ENCODE results near the gene TMEM121. TPM values are rescaled to one million over a fixed set of nuclear protein-coding genes. Genes with fewer than 3 reads are reported as not detected.
"Not testable (repeated sequence)": the region's sequence is repeated elsewhere in the genome, so short reads cannot be mapped to it uniquely, and the experiment has no call there.

The TMEM121 gene
- total and polyA plus RNA-seq, 2 donors (not counting 1 experiment from before 2014, with no cell fraction given), result 0.99 to 3.7 TPM

DNA sequence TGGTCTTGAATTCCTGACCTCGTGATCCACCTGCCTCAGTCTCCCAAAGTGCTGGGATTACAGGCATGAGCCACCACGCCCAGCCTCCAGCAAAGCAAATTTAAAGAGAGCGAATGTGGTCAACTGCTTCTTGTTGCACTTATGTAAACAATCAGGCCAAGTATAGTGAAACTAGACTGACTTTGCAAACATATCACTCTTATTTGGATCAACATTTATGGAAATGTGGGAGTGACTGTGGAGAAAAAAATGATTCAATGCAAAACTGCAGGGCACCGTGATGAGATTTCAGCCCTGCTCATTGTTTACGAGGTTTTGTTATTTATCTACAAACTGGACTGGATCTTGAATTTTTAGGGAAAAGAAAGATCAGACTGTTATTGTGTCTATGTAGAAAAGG lies 28.1 kb downstream of the TMEM121 start:
- ATAC-seq (ENCODE audit: low read depth) (no peak), DNase-seq (no peak)
- Histone ChIP-seq H3K36me3 (replicated peaks in 1 of 2; ENCODE audit: control extremely low read depth in 1 of 2, control insufficient read depth in 1 of 2, extremely low read depth in 1 of 2, insufficient read depth in 2 of 2, low read length in 1 of 2) (no peaks in the 10 kb centered on the region), H3K27me3 (replicated peaks in 1 of 4; ENCODE audit: control extremely low read depth in 1 of 4, control insufficient read depth in 3 of 4, insufficient read depth in 4 of 4, low read length in 3 of 4) (no peaks in the 10 kb centered on the region), H3K4me3 (ENCODE audit: control extremely low read depth in 1 of 5, extremely low read depth in 1 of 5, insufficient read depth in 1 of 5, low read depth in 2 of 5, low read length in 4 of 5) (no peak overlapping the region), H3K79me2 (ENCODE audit: control insufficient read depth, insufficient read depth, low read length) (no peaks in the 10 kb centered on the region), H3K9ac (ENCODE audit: low read length) (no peak overlapping the region), H3K27ac (ENCODE audit: low read length in 2 of 2) (no peak overlapping the region), H4K20me1 (ENCODE audit: control insufficient read depth, insufficient read depth, low read length, poor library complexity, severe bottlenecking) (no peaks in the 10 kb centered on the region), H3K9me3 (ENCODE audit: control extremely low read depth in 1 of 3, control insufficient read depth in 2 of 3, insufficient read depth in 1 of 3, low read length in 2 of 3) (peaks cover 0 to 2% (median 0%) of the 10 kb centered on the region in 3 donors), H3K4me2 (replicated peaks; ENCODE audit: low read depth, low read length, poor library complexity, severe bottlenecking) (no peak overlapping the region), H3K4me1 (ENCODE audit: control insufficient read depth in 2 of 2, insufficient read depth in 2 of 2, low read length in 2 of 2) (peaks cover 0 to 22% of the 10 kb centered on the region in 2 donors), H2AFZ (ENCODE audit: insufficient read depth, low read depth, low read length, poor library complexity, severe bottlenecking) (no peak overlapping the region)
- no peak for TF ChIP-seq EZH2 (IDR thresholded peaks at IDR 0.05; ENCODE audit: borderline replicate concordance, insufficient read depth, low read depth, low read length, poor library complexity, severe bottlenecking)
- TF ChIP-seq, protein P1, sequence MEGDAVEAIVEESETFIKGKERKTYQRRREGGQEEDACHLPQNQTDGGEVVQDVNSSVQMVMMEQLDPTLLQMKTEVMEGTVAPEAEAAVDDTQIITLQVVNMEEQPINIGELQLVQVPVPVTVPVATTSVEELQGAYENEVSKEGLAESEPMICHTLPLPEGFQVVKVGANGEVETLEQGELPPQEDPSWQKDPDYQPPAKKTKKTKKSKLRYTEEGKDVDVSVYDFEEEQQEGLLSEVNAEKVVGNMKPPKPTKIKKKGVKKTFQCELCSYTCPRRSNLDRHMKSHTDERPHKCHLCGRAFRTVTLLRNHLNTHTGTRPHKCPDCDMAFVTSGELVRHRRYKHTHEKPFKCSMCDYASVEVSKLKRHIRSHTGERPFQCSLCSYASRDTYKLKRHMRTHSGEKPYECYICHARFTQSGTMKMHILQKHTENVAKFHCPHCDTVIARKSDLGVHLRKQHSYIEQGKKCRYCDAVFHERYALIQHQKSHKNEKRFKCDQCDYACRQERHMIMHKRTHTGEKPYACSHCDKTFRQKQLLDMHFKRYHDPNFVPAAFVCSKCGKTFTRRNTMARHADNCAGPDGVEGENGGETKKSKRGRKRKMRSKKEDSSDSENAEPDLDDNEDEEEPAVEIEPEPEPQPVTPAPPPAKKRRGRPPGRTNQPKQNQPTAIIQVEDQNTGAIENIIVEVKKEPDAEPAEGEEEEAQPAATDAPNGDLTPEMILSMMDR (IDR thresholded peaks at IDR 0.05), result no peak
- H3K9me3 Mint-ChIP-seq (ENCODE audit: insufficient read depth), result no peaks in the 10 kb centered on the region
- H3K4me1 Mint-ChIP-seq, result peaks cover 7% of the 10 kb centered on the region
- H3K27ac Mint-ChIP-seq, result no peak overlapping the region
- ChIA-PET POLR2A (no interaction called here), CTCF (no interaction called here)
- H3K27me3 Mint-ChIP-seq, result peaks cover 3% of the 10 kb centered on the region
- intact Hi-C loops (cut with micrococcal nuclease), result no loop called here
- 88% methylated on average over 4 of the region's 5 CpGs for WGBS (ENCODE audit: insufficient coverage)
- H3K4me3 Mint-ChIP-seq, result no peak overlapping the region

DNA sequence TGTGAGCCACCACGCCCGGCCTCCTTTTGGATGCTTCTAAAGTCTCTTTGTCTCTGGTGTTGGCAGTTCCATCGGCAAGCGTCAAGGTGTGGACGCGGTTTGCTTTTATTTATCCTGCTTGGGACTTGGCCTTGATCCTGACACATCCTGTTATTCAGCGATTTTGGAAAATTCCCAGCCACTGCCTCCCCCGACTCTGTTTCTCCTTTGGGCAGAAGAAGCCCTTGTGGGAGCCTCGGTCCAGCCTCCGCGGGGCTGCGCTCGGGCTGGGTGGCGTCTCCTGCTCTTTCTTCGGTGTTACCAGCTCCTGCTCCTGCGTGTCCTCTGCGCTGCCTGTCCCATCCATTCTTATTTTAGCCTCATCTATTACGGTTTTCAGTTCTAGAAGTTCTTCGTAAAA lies 31.3 kb downstream of the TMEM121 start:
- H4K20me1 ChIP-seq (ENCODE audit: control insufficient read depth, insufficient read depth, low read length, poor library complexity, severe bottlenecking); H3K4me3 Mint-ChIP-seq; ATAC-seq (ENCODE audit: low read depth); H3K4me3 ChIP-seq (ENCODE audit: control extremely low read depth in 1 of 5, extremely low read depth in 1 of 5, insufficient read depth in 1 of 5, low read depth in 2 of 5, low read length in 4 of 5); H3K9me3 ChIP-seq (ENCODE audit: control extremely low read depth in 1 of 3, control insufficient read depth in 2 of 3, insufficient read depth in 1 of 3, low read length in 2 of 3); H3K27me3 Mint-ChIP-seq; H3K27me3 ChIP-seq (replicated peaks in 1 of 4; ENCODE audit: control extremely low read depth in 1 of 4, control insufficient read depth in 3 of 4, insufficient read depth in 4 of 4, low read length in 3 of 4); H3K4me2 ChIP-seq (replicated peaks; ENCODE audit: low read depth, low read length, poor library complexity, severe bottlenecking); H3K9me3 Mint-ChIP-seq (ENCODE audit: insufficient read depth); DNase-seq; H2AFZ ChIP-seq (ENCODE audit: insufficient read depth, low read depth, low read length, poor library complexity, severe bottlenecking); POLR2A ChIA-PET; H3K79me2 ChIP-seq (ENCODE audit: control insufficient read depth, insufficient read depth, low read length); H3K36me3 ChIP-seq (replicated peaks in 1 of 2; ENCODE audit: control extremely low read depth in 1 of 2, control insufficient read depth in 1 of 2, extremely low read depth in 1 of 2, insufficient read depth in 2 of 2, low read length in 1 of 2); intact Hi-C loops (cut with micrococcal nuclease); H3K27ac ChIP-seq (ENCODE audit: low read length in 2 of 2); H3K9ac ChIP-seq (ENCODE audit: low read length); H3K27ac Mint-ChIP-seq: not testable (repeated sequence)
- H3K4me1 ChIP-seq (ENCODE audit: control insufficient read depth in 2 of 2, insufficient read depth in 2 of 2, low read length in 2 of 2), result peaks cover 7 to 35% of the 10 kb centered on the region in 2 donors
- peaks cover 15% of the 10 kb centered on the region for H3K4me1 Mint-ChIP-seq
- 86% methylated on average over 7 of the region's 19 CpGs for WGBS (ENCODE audit: insufficient coverage)
- CTCF ChIA-PET, result interaction anchor here (0.7 to 1.3 kb wide), 2 partner anchors 119 to 740 kb away, joined by 3 to 4 read pairs; no protein-coding TSS in a partner anchor
